NOMO-1 (cell line): ENCODE results near the gene NACC2.

Experiments used
- DNase-seq, 2 experiments: peaks; one replicate each; lab custom pipeline; 2025; ENCODE audit not compliant: unreplicated experiment in 2 of 2; lab: John Stamatoyannopoulos, UW

The NACC2 gene

GRCh38 chr9:136129176-136129575 lies 34.1 kb upstream of the NACC2 start:
- DNase-seq: no peak

GRCh38 chr9:136128436-136128835 lies 33.3 kb upstream of the NACC2 start:
- no peak for DNase-seq

GRCh38 chr9:136127313-136127712 lies 32.2 kb upstream of the NACC2 start:
- no peak for DNase-seq

GRCh38 chr9:136124976-136125692 lies 30.0 kb upstream of the NACC2 start:
- DNase-seq: no peak

- DNase-seq: peak; percentile 58
These were observed 27.6 kb upstream of the NACC2 start for GRCh38 chr9:136122425-136123383.

- no peak for DNase-seq
These were observed 26.7 kb upstream of the NACC2 start for GRCh38 chr9:136121801-136122200.

GRCh38 chr9:136120438-136120844 lies 25.4 kb upstream of the NACC2 start:
- DNase-seq: no peak

GRCh38 chr9:136119883-136120393 lies 24.8 kb upstream of the NACC2 start:
- DNase-seq: no peak

- DNase-seq: peak; percentile 23 to 58
These were observed 24.2 kb upstream of the NACC2 start for GRCh38 chr9:136119061-136119882.

GRCh38 chr9:136118320-136119060 lies 23.4 kb upstream of the NACC2 start, which contains the start of gene TMEM250:
Gene TMEM250, minus strand, starts transcription at chr9:136118875. Its CDS starts 1,975 bp downstream, at chr9:136116900.
- peak; percentile 99 to 100 for DNase-seq

- peak in 1 of 2 experiments; percentile 57 for DNase-seq
These were observed 22.8 kb upstream of the NACC2 start for GRCh38 chr9:136117916-136118319.

GRCh38 chr9:136117291-136117915 lies 22.3 kb upstream of the NACC2 start:
- DNase-seq: peak; percentile 70 to 79

GRCh38 chr9:136116360-136117098 lies 21.4 kb upstream of the NACC2 start:
- no peak for DNase-seq

- no peak for DNase-seq
These were observed 20.7 kb upstream of the NACC2 start for GRCh38 chr9:136115641-136116359.

GRCh38 chr9:136115206-136115605 lies 20.1 kb upstream of the NACC2 start:
- no peak for DNase-seq

GRCh38 chr9:136114610-136115009 lies 19.5 kb upstream of the NACC2 start:
- DNase-seq: no peak

- DNase-seq: no peak
These were observed 17.5 kb upstream of the NACC2 start for GRCh38 chr9:136112541-136112940.

GRCh38 chr9:136111910-136112309 lies 16.8 kb upstream of the NACC2 start:
- DNase-seq: no peak
